GM19467 (cell line): Measurements from ENCODE around the gene RAB29.

Experiments
- ATAC-seq: cut with Tn5 transposase; IDR thresholded peaks from one replicate; pipeline ENCODE4 v1.9.1; 2021; ENCODE audit warnings: mild to moderate bottlenecking, moderate library complexity; ENCODE audit not compliant: unreplicated experiment

RAB29 gene

GRCh38 chr1:205797168-205797567, 21.9 kb upstream of the RAB29 start:
- ATAC-seq, result no peak

- no peak for ATAC-seq
These were observed 18.9 kb upstream of the RAB29 start for GRCh38 chr1:205794011-205794730.

- ATAC-seq, result no peak
These were observed 17.8 kb upstream of the RAB29 start for GRCh38 chr1:205792961-205793673.

GRCh38 chr1:205792481-205792881, 17.2 kb upstream of the RAB29 start:
- no peak for ATAC-seq

- ATAC-seq, result no peak
These were observed 16.4 kb upstream of the RAB29 start for GRCh38 chr1:205791568-205792180.

GRCh38 chr1:205787287-205787916, 12.1 kb upstream of the RAB29 start:
- no peak for ATAC-seq

- ATAC-seq, result no peak
These were observed 11.3 kb upstream of the RAB29 start for GRCh38 chr1:205786601-205787000.

- no peak for ATAC-seq
These were observed 10.2 kb upstream of the RAB29 start for GRCh38 chr1:205785446-205785845.

- ATAC-seq, result no peak
These were observed 8.6 kb upstream of the RAB29 start for GRCh38 chr1:205783904-205784303.

- no peak for ATAC-seq
These were observed 8.1 kb upstream of the RAB29 start for GRCh38 chr1:205783433-205783795.

- ATAC-seq, result no peak
These were observed 7.5 kb upstream of the RAB29 start for GRCh38 chr1:205782627-205783432.

GRCh38 chr1:205780335-205780734, 5.1 kb upstream of the RAB29 start:
- ATAC-seq, result no peak

GRCh38 chr1:205777994-205778393, 2.7 kb upstream of the RAB29 start:
- ATAC-seq, result no peak

GRCh38 chr1:205775717-205776056, 405 bp upstream of the RAB29 start:
- no peak for ATAC-seq

GRCh38 chr1:205774198-205775014, 876 bp downstream of the RAB29 start:
- no peak for ATAC-seq

GRCh38 chr1:205772607-205773032, 2.7 kb downstream of the RAB29 start:
- no peak for ATAC-seq

- ATAC-seq, result no peak
These were observed 4.7 kb downstream of the RAB29 start for GRCh38 chr1:205770618-205771017.

GRCh38 chr1:205769641-205770365, 5.5 kb downstream of the RAB29 start:
- ATAC-seq, result no peak

- ATAC-seq, result no peak
These were observed 8.0 kb downstream of the RAB29 start for GRCh38 chr1:205767248-205767647.
